GM19025 (cell line): ENCODE data around the gene ELAVL1.
"Not testable (repeated sequence)": the region's sequence is repeated elsewhere in the genome, so short reads cannot be mapped to it uniquely, and the experiment has no call there.

Experiments
- ATAC-seq: cut with Tn5 transposase; IDR thresholded peaks from one replicate; pipeline ENCODE4 v1.9.1; 2021; ENCODE audit warnings: mild to moderate bottlenecking, low read depth, moderate library complexity; ENCODE audit not compliant: unreplicated experiment

Gene ELAVL1

DNA sequence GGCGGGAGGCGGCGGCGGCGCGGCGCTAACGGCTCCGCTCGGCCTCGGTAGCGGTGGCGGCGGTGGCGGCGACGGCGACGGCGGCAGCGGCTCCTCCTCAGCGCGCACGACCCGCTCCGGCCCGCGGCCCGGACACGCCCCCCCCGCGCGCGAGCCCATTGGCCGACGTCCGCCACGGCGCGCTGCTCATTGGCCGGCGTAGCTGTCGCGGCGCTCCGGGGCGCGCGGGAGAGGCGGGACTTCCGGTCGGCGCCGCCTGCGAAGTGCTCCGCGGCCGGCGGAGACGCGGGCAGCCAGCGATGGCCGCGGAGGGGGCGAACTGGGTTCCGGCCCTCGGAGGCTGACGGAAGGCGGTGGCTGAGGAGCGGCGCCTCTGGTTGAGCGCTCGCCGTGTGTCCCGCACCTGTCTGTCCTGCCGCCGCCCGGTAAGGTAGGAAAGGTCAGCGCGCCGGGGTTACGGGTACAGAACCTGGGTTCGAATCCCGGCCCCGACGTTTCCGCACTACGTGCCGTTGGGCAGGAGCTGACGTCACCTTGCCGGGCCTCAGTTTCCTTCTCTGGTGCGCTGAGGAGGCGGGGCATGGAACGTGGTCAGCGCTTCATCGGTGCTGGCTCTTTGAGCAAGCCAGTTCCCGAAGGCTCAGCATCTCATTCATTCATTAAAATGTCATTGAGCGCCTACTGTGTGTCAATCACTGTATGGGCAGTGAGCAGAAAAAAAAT, at the start of gene ELAVL1:
TSS of gene ELAVL1 (minus strand) at position 108 of the 723 bp plus-strand sequence. CDS start 13,826 bp downstream, outside the sequence.
- peak; percentile 81 for ATAC-seq

DNA sequence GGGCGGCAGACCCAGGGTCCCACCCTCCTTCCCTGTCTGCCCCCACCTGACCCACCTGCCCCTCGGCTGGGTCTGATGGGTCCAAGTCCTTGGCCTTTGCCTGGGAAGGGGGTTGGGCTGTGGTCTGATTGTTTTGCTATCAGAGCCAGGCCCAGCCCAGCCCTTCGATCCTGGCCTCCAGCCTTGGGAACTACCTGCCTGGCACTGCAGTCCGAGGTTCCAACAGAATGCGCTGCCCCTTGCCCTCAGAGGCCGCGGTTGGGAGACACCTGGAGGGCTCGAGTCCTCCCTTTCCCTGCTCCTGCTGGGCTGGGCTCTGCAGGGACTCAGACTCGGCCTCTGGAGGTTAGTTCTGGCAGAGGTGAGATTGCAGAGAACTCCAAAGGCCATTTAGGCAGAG, 48.7 kb upstream of the ELAVL1 start:
- no peak for ATAC-seq

GRCh38 chr19:8052464-8052859, 47.0 kb upstream of the ELAVL1 start, which contains the start of gene CCL25:
Gene CCL25, plus strand, starts transcription at chr19:8052760. Its CDS starts 290 bp downstream, at chr19:8053050.
- no peak for ATAC-seq

DNA sequence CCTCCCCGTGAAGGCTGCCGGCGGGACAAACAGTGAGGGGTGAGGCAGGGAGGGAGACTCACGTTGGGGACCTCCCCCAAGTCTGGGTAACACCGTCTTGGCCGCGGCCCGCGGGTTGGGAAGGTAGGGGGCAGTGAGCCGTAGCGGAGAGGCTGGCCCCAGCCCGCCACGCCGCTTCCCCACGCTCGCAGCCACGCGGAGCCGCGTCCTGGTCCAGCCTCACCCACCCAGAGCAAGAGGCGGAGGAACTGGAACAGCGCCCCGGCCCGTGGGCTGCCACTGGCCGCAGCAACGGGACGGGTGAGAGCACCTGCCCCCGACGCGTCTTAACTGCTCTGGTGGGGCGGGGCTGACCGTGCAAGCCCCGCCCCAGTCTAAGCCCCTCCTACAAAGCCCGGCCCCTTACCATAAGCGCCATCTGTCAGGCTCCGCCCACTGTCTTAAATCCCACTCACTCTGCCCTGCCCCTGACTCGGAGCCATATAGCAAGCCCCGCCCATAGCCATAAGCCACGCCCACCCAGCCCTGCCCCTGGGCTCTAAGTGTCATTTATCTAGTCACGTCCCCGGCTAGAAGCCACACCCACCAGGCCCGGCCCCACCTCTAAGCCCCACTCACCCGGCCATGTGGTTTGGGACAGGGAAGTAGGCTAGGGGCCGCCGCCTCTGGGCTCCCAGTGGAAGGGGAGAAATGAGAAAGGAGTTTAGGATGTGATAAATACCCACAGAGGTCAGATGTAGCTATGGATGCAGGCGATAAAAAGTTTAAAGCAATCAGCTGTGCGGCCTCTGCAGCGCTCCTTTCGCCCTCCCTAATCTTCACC, 45.0 kb upstream of the ELAVL1 start:
- ATAC-seq, result peak; percentile 71

DNA sequence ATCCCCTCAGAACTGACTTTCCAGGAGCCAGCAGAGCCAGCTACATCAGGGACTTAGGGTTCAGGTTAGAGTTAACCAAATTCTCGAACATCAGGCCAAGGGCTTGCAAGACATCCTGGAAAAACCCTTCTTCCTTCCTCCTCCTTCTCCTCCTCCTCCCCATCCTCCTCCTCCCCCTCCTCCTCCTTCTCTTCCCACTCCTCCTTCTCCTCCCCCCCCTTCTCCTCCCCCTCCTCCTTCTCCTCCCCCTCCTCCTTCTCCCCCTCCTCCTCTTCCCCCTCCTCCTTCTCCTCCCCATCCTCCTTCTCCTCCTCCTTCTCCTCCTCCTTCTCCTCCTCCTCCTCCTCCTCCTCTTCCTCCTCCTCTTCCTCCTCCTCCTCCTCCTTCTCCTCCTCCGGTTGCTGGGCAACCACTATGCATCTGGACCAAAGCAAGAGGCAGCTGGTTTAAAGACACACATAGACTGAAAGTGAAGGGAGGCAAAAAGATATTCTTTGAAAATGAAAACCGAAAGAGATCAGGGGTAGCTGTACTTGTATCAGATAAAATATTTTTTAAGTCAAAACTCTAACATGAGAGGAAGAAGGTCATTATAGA, 41.2 kb upstream of the ELAVL1 start:
- ATAC-seq, result no peak

DNA sequence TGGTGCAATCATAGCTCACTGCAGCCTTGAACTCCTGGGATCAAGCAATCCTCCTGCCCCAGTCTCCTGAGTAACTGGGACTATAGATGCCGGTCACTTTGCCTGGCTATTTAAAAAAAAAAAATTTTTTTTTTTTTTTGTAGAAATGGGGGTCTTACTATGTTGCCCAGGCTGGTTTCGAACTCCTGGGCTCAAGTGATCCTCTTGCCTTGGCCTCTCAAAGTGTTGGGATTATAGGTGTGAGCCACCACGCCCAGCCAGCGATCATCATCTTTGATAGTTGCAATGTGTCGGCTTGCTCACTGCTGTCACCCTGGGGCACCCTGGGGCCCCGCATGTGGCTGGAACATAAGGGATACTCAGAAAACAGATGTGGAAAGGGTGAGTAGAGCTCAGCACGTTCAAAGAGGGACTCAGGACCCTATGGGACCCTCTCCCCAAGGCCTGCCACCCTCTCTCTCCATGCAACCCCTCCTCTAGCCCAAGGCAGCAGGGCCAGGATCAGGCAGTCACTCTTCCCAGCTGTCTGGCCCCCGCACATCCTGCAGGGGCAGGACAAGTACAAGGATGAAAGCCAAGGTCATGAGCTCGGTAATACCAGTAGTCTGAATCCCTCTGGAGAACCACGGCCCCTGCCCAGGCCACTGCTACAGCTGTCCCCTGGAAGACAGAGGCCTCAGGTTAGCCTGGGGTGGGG, 40.6 kb upstream of the ELAVL1 start:
- ATAC-seq, result no peak

DNA sequence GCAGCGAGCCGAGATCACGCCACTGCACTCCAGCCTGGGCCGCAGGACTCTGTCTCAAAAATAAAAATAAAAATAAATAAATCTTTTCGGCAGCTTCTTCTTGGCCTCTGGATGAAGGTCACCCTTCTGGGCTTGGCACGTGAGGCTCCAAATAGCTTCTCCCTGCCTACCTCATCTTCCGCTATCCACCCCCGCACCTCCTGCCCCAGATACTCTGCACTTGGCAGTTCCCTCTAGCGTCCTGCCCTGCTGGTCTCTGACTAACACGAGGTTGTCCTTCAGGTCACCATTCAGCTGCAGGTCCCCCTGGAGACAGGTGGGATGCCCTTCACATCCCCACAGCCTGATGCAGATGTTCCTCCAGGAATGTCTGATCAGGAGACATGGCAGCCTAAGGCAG, 38.6 kb upstream of the ELAVL1 start:
- ATAC-seq, result no peak

DNA sequence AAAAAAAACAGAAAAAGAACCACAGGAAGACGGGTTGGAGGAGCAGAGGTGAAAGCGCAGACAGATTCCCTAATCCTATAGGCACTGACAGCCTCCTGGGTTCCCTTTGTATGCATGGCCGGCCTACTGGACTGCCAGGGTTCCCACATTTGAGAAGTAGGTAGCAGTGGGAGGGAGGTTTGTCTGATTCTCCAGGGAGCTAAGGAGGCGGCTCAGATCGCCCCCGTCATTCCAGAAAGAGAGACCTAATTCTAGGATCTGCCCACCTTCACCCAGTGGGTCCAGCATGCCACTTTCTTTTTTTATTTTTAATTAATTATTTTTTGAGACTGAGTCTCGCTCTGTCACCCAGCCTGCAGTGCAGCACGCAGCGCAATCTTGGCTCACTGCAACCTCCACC, 37.5 kb upstream of the ELAVL1 start:
- no peak for ATAC-seq

- no peak for ATAC-seq
These were observed 36.1 kb upstream of the ELAVL1 start for GRCh38 chr19:8041531-8041931.

- no peak for ATAC-seq
These were observed 33.8 kb upstream of the ELAVL1 start for GRCh38 chr19:8039231-8039630.

- ATAC-seq, result no peak
These were observed 33.4 kb upstream of the ELAVL1 start for GRCh38 chr19:8038815-8039214.

DNA sequence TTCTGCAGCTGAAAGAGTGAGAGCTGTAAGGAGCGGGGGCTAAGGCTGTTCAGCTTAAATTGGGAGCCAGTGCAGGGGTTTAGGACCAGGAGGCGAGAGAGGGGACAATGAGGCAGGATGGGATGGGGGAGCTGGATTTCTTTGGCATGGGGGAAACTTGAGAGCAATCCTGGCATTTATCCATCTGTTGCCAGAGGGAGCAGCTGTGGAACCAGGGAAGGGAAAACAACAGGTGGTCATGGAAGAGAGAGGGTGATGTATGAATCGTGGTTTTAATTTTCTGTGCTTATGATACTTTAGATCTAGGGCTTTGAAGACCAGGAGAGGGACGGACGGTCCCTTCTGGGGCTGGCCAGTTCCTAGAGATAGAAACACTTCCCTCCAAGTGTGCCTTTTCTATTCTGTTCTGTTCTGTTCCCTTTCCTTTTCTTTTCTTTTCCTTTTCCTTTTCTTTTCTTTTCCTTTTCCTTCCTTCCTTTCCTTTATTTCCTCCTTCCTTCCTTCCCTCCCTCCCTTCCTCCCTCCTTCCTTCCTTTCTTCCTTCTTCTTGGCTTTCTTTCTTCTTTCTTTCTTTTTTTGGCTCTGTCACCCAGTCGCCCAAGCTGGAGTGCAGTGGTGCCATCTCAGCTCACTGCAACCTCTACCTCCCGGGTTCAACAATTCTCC, 31.1 kb upstream of the ELAVL1 start:
- ATAC-seq, result no peak

GRCh38 chr19:8034178-8034525, 28.7 kb upstream of the ELAVL1 start:
- ATAC-seq, result no peak

- ATAC-seq, result not testable (repeated sequence)
These were observed 28.1 kb upstream of the ELAVL1 start for GRCh38 chr19:8033287-8034177.

DNA sequence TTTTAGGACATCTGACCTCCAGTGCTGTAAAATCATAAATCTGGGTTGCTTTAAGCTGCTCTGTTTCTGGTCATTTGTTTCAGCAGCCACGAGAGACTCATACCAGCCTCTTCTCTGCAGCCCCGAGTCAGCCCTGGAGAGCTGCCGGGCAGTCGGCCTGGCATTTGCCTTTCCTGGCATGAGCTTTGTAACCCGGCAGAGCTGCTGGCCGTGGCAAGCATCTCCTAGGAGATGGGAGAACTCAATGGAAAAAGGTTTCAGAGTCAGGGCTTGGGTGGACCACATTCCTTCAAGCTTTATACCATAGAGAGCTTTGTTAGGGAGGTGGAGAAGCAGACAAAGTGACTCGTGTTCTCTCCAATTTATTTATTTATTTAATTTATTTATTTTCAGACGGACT, 25.5 kb upstream of the ELAVL1 start:
- no peak for ATAC-seq

GRCh38 chr19:8028951-8029491, 23.6 kb upstream of the ELAVL1 start:
- ATAC-seq, result no peak

GRCh38 chr19:8025316-8025715, 19.9 kb upstream of the ELAVL1 start:
- ATAC-seq, result no peak

GRCh38 chr19:8024256-8024655, 18.8 kb upstream of the ELAVL1 start:
- ATAC-seq, result not testable (repeated sequence)

DNA sequence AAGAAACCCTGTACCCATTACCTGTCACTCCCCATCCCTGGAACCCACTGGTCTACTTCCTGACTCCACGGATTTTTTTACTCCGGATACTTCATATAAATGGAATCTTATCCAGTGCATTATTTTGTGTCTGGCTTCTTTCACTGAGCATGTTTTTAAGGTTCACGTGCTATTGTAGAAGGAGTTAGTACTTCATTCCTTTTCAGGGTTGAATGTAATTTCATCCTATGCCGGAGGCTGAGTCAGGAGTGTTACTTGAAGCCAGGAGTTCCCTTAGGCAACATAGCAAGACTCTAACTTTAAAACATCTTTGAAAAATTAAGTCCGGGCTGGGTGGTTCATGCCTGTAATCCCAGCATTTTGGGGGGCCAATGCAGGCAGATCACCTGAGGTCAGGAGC, 17.9 kb upstream of the ELAVL1 start:
- ATAC-seq, result no peak
